ENCODE measurements around the gene MPV17L.
"Not testable (repeated sequence)": the region's sequence is repeated elsewhere in the genome, so short reads cannot be mapped to it uniquely, and the experiment has no call there.

Gene MPV17L

GRCh38 chr16:15453296-15453695 lies 57.7 kb downstream of the MPV17L start:
- not testable (repeated sequence) for DNase-seq

DNA sequence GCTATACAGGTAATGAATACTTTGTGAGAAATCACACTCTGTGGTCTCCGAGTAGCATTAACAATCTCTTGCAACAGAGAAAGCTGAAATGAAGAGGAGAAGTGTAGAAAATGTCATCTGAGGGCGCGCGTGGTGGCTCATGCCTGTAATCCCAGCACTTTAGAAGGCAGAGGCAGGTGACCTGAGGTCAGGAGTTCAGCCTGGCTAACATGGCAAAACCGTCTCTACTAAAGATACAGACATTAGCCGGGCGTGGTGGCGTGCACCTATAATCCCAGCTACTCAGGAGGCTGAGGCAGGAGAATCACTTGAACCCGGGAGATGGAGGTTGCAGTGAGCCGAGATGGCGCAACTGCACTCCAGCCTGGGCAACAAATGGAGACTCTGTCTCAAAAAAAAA lies 59.4 kb downstream of the MPV17L start:
- DNase-seq, result not testable (repeated sequence)

GRCh38 chr16:15457400-15457799 lies 61.8 kb downstream of the MPV17L start:
- no peak for DNase-seq

DNA sequence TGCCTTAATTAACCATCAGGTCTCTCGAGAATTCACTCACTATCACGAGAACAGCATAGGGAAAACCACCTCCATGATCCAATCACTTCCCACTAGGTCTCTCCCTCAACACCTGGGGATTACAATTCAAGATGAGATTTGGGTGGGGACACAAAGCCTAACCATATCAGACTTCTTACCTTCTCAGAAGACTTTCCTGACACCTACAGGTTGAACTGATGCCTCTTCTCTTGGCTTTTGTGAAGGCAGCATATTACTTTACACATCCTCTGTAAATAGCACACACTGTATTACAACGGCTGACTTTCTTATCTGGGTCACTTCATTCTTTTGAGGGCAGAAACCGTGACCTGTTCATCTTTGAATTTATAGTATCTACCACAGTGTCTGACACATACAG lies 62.4 kb downstream of the MPV17L start:
- DNase-seq, result no peak

DNA sequence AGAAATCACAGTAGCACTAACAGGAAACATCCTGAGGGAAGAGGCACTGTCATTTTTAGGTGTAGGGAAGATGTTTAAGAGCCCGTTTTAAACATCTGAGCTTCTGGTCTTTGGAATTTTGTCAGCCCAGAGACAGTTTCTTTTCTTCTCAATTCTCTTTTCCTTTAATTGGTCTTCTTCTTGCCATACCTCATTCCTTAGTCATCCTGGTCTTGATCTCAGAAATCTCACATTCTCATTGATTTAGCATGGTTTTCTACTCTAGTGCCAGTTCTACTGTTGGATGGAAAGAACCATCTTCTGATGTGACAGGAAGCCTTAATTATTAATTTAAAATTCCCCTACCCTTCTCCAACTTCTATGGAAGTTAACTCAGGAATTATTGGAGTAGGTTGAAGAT lies 64.2 kb downstream of the MPV17L start:
- no peak for DNase-seq

DNA sequence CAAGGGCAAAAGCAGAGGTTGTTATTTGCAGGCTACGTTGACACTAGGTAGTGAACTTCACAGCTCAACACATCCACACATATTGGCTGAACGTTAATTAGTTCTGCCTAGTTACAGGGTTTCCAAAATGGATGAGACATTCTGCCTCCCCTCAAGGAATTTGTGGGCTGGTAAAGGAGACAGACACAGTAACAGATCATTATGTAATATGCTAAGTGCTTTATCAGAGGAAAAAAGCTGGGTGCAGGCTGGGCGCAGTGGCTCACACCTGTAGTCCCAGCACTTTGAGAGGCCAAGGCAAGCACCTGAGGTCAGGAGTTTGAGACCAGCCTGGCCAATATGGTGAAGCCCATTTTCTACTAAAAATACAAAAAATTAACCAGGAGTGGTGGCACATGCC lies 65.0 kb downstream of the MPV17L start:
- DNase-seq, result no peak

DNA sequence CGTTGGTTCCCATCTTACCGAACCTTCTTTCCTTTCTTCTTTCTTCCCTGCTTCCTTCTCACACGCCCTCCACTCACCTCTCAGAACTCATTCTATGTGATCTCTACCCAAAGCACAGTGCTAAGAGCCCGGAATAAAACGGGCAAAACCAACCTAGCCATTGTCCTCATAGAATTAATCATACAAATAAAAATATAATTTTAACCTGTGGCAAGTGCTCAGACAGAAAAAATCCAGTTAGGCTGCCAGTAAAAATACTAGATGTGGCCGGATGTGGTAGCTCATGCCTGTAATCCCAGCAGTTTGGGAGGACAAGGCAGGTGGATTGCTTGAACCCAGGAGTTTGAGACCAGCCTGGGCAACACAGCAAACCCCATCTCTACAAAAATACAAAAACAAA lies 65.8 kb downstream of the MPV17L start:
- DNase-seq, result no peak

All from activated CD4-positive, CD25-positive, alpha-beta regulatory T cell treated with anti-CD3 and anti-CD28 coated beads, Interleukin-2, amount 50 U/mL, for 72 hours (primary cell).